Urinary bladder (tissue), 4 donors: ENCODE results near the gene HYOU1. TPM values are rescaled to one million over a fixed set of nuclear protein-coding genes. Genes with fewer than 3 reads are reported as not detected.

Experiments
- DNase-seq: peaks from one replicate; pipeline ENCODE4 v3.0.0-alpha.2; 2015; ENCODE audit errors: extremely low spot score
- H3K27ac ChIP-seq: one replicate; pipeline ENCODE4 v1.5.1; 2013; ENCODE audit warnings: low read depth, mild to moderate bottlenecking, moderate library complexity
- H3K36me3 ChIP-seq: one replicate; pipeline ENCODE4 v1.6.1; 2013; ENCODE audit warnings: mild to moderate bottlenecking, moderate library complexity; ENCODE audit not compliant: insufficient read depth
- H3K4me1 ChIP-seq: one replicate; pipeline ENCODE4 v1.6.1; 2013; ENCODE audit warnings: mild to moderate bottlenecking, moderate library complexity; ENCODE audit not compliant: insufficient read depth
- H3K4me3 ChIP-seq: one replicate; pipeline ENCODE4 v1.5.1; 2013; ENCODE audit warnings: low read depth, low read length
- WGBS: extraction: QIAGEN DNeasy Blood & Tissue Kit; methylation state at CpG from one replicate; pipeline ENCODE4 v1.1.7; 2013; 5-methylcytosine and 5-hydroxymethylcytosine counted together
- polyA plus RNA-seq: library from polyadenylated mRNA; stranded (reverse); fragments of 200-250 nt; gene quantifications from one replicate; pipeline ENCODE4 v1.2.3, GENCODE V29; 2013
- total RNA-seq: library from RNA; depleted of rRNA; stranded (reverse); fragments of >200 nt; gene quantifications from one replicate; pipeline ENCODE4 v1.2.3, GENCODE V29; 2014
- donor health status: healthy with polysubstance abuse.
- donor health status: healthy.

Gene HYOU1
- total and polyA plus RNA-seq, 2 donors = 32.4 to 43.8 TPM

DNA sequence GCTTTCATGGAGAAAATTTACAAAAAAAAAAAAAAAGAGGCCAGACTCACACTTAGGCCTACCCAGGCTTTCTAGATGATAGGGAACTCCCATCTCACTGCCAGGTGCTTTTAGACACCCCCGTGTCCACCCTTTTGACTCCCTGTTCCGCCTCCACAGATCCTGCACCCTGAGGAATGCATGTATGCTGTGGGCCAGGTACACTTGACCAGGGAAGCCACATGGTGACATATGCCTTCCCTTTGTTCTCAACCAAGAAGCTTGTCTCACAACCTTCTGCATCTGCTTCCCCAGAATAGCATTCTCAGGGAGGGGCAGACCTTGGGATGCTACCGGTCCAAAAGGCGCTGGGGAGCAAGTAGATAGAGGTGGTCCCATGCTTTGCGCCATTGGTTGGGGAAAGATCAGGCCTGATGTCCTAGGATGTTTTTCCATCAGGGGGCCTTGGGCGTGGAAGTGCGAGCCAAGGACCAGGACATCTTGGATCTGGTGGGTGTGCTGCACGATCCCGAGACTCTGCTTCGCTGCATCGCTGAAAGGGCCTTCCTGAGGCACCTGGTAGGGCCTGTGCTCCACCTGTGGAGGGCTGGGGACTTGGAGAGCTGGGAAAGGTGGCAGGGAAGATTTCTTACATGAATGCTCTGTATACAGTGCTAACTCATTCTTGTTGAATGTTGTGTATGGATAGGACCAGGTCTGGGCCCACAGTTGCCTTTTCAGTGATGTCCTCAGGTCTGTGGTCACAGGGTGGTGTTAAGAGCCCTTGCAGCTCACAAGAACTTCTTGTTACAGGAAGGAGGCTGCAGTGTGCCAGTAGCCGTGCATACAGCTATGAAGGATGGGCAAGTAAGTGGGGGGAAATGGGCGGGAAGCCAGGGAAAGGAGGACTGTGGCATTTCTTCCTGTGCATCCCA lies 35.2 kb upstream of the HYOU1 start:
- no peak for DNase-seq
- Histone ChIP-seq H3K4me1 (peaks cover 4% of the 10 kb centered on the region), H3K36me3 (no peaks in the 10 kb centered on the region), H3K27ac (no peak overlapping the region), H3K4me3 (no peak overlapping the region)
- WGBS = 80% methylated on average over 13 of the region's 13 CpGs

DNA sequence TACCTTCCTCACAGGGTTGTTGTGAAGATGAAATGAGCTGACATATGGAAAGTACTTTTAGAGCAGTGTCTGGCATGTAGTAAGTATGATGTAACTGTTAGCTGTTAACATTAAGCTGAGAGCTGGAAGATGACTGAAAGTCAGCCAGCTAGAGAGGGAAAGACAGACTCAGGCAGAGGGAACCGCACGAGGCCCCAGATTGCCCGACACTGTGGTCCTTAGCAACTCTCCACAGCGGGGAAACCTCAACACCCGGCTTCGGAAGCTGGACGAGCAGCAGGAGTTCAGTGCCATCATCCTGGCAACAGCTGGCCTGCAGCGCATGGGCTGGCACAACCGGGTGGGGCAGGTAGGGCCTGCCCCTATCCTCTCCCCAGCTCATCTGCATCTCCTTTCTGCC lies 34.2 kb upstream of the HYOU1 start:
- no peaks in the 10 kb centered on the region for H3K36me3 ChIP-seq
- H3K4me3 ChIP-seq = no peak overlapping the region
- WGBS = 56% methylated on average over 9 of the region's 9 CpGs
- H3K27ac ChIP-seq = no peak overlapping the region
- DNase-seq = no peak
- H3K4me1 ChIP-seq = peaks cover 4% of the 10 kb centered on the region

DNA sequence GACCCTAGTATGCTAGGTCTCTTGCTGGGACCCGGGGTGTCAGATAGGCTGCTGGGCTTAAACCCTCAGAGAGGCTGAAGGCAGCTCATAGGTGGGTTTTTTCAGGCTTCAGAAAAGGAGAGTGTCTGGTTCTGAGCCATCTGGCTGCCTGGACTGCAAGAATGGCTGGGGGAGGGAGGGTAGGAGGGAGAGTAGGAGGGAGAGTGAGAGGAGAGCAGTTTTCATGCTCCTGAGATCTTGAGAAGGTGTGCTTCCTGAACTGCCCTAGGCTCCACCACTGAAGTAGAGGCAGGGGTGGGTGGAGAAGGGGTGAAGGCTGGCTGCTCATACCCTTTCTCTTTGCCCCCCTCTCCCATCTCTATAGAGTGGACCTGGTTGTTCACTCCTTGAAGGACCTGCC lies 32.3 kb upstream of the HYOU1 start:
- WGBS = 82% methylated on average over 1 of the region's 1 CpG
- Histone ChIP-seq H3K36me3 (no peaks in the 10 kb centered on the region), H3K27ac (no peak overlapping the region), H3K4me1 (peaks cover 4% of the 10 kb centered on the region), H3K4me3 (no peak overlapping the region)
- no peak for DNase-seq

DNA sequence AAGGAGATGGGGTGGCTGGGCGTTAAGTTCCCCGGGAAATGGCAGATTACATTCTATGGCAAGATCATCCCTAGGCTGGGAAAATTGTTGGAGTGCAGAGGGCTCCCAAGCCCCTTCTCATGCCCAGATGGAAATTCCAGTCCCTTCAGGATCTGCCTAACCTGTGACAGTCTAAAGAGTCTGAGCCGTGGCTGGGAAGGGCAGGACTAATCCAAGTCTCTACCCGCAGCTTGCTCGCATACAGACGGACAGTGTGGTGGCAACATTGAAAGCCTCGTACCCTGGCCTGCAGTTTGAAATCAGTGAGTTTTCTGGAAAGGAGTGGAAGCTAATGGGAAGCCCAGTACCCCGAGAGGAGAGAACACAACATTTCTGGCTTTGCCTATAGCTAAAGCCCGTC lies 31.4 kb upstream of the HYOU1 start:
- Histone ChIP-seq H3K4me3 (no peak overlapping the region), H3K36me3 (no peaks in the 10 kb centered on the region), H3K27ac (no peak overlapping the region), H3K4me1 (peaks cover 2% of the 10 kb centered on the region)
- 91% methylated on average over 9 of the region's 9 CpGs for WGBS
- DNase-seq = no peak

DNA sequence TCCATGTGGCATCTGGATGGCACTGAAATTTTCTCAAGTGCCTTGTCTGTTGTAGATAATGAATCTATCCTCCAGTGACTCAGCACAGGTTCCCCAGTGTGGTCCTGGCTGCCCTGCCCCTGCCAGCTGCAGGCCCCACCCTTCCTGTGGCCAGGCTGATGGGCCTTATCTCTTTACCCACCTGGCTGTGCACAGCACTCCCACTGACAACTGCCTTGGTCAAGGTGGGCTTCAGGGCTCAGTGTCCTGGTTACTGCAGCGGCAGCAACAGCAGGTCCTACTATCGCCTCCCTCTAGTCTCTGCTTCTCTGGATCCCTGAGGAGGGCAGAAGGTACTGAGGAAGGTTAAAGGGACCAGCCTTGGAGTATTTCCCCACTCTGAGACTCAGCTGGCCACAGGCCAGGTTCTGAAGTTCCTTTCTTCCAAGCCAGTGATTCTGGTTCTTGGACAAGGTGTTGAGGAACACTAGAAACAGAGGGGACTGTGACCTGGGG lies 30.8 kb upstream of the HYOU1 start:
- no peaks in the 10 kb centered on the region for H3K4me1 ChIP-seq
- 95% methylated on average over 2 of the region's 2 CpGs for WGBS
- no peaks in the 10 kb centered on the region for H3K36me3 ChIP-seq
- H3K4me3 ChIP-seq = no peak overlapping the region
- no peak overlapping the region for H3K27ac ChIP-seq
- DNase-seq = no peak

DNA sequence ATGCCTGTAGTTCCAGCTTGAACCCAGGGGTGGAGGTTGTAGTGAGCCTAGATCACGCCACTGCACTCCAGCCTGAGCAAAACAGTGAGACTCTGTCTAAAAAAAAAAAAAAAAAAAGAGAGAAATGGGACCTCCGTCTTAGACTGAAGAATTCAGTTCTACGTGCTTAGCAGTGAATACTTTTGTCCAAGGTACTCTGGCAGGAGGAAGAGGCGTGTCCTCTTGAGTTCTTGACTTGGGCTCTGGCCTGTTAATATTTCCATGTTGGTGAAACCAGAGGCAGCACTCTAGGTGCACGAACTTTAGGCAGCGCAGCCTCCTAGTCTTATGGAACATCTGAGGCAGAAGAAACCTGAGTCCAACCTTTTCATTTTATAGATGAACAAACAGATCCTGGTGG lies 30.1 kb upstream of the HYOU1 start:
- Histone ChIP-seq H3K36me3 (no peaks in the 10 kb centered on the region), H3K4me1 (no peaks in the 10 kb centered on the region), H3K4me3 (no peak overlapping the region), H3K27ac (no peak overlapping the region)
- WGBS = 92% methylated on average over 6 of the region's 6 CpGs
- DNase-seq = no peak

DNA sequence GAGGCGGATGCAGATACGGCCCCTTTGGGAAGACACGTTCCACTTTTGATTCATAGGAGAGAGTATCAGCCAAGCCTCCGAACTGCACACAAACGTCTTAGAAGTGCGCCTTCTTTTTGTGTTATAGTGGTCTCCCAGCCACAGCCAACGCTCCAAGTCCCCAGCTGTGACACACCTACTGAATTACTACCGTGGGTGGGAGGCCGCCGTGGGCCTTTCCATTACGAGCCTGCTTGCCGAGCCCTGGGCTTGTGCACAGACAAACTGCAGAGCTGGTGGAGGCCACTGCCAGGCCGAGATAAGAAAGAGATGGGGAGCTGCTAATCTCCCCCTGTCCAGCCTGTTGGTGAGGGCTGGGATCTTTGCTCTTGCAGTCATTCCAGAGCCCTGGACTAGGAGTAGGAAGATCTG lies 28.4 kb upstream of the HYOU1 start:
- under 1% methylated on average over 13 of the region's 13 CpGs for WGBS
- H3K4me1 ChIP-seq = no peaks in the 10 kb centered on the region
- no peaks in the 10 kb centered on the region for H3K36me3 ChIP-seq
- H3K27ac ChIP-seq = peak overlapping the region; percentile 51
- H3K4me3 ChIP-seq = peak overlapping the region; percentile 53
- DNase-seq = no peak

DNA sequence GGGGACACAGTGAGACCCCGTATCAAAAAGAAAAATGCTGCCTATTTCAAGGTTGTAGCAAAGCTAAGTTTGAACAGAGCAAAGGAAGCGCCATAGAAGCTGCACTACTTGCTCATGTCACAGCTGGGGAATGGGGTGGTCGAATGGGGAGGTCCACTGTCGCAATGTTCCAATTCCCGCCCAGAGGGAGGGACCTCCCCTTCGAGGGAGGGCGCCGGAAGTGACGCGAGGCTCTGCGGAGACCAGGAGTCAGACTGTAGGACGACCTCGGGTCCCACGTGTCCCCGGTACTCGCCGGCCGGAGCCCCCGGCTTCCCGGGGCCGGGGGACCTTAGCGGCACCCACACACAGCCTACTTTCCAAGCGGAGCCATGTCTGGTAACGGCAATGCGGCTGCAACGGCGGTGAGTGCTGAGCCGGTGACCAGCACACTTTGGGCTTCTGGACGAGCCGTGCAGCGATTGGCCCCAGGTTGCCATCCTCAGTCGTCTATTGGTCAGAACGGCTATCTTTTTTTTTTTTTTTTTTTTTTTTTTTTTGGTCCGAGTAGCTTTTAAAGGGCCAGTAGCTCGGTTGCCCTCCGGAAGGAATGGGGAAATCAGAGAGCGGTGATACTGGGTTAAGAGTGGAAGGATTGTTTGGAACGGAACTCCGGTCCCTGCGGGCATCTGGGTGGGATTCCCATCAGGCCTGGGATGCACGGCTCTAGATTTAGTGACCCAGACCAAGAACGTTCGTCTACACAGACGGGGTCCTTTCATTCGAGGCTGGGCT lies 27.8 kb upstream of the HYOU1 start, which contains the start of gene HMBS:
Gene HMBS (plus strand): TSS at position 219 of the 774 bp plus-strand sequence. CDS start 153 bp downstream, at position 372.
- H3K4me3 ChIP-seq = peak within 1 kb of the TSS; percentile 53
- H3K4me1 ChIP-seq = no peaks in the 10 kb centered on the region
- WGBS = under 1% methylated on average over 45 of the region's 45 CpGs
- H3K27ac ChIP-seq = peak within 1 kb of the TSS; percentile 77
- peak; percentile 84 for DNase-seq
- H3K36me3 ChIP-seq = no peaks in the 10 kb centered on the region

DNA sequence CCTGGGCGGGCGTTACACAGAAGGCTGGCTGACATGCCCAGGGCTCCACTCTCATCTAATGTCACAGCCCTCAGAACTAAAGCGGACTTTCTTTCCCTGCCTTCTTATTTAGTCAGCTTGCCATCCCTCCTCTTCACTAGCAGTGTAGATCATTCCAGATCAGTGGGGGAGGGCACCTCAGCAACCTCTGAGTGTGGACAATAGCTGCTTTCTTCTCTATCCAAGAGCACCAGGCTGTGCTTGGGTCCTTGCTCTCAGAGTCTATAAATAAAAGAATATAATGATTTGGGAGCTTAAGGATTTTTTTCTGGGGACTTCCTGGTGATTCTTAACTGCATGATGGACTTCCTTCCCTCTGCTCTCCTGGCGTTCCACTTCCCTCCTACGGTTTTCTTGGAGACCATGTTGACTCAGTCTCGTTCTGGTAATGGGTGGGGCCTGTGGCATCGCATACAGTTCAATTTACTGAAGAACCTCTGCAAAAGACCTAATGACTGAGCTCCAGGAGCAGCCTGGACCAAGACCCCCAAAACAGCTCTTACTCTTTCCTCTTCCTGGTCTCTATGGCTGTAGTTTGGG lies 24.8 kb upstream of the HYOU1 start:
- H3K36me3 ChIP-seq = peaks cover 12% of the 10 kb centered on the region
- H3K4me1 ChIP-seq = no peaks in the 10 kb centered on the region
- 73% methylated on average over 7 of the region's 7 CpGs for WGBS
- no peak overlapping the region for H3K4me3 ChIP-seq
- DNase-seq = no peak
- no peak overlapping the region for H3K27ac ChIP-seq

DNA sequence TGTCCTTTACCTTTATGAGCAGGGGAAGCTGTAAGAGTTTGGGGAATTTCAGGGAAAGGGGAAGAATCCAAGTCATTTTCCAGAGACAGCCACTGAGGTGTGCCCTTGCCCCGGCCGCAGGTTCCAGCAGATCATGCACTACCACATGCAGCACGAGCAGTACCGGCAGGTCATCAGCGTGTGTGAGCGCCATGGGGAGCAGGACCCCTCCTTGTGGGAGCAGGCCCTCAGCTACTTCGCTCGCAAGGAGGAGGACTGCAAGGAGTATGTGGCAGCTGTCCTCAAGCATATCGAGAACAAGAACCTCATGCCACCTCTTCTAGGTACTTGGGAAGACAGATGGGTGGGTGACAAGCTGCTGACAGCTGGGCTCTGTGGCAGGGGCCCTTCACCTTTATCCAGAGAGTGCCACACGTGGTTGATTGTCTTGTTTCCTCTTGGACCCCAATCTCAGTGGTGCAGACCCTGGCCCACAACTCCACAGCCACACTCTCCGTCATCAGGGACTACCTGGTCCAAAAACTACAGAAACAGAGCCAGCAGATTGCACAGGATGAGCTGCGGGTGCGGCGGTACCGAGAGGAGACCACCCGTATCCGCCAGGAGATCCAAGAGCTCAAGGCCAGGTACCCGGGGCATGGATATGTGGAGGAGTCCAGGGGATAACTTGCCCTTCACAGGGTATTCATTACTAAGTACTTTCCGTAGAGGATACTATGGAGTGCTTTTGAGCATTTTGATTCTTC lies 21.8 kb upstream of the HYOU1 start:
- DNase-seq = no peak
- no peak overlapping the region for H3K4me3 ChIP-seq
- H3K4me1 ChIP-seq = no peaks in the 10 kb centered on the region
- 93% methylated on average over 19 of the region's 19 CpGs for WGBS
- no peak overlapping the region for H3K27ac ChIP-seq
- H3K36me3 ChIP-seq = peaks cover 12% of the 10 kb centered on the region

DNA sequence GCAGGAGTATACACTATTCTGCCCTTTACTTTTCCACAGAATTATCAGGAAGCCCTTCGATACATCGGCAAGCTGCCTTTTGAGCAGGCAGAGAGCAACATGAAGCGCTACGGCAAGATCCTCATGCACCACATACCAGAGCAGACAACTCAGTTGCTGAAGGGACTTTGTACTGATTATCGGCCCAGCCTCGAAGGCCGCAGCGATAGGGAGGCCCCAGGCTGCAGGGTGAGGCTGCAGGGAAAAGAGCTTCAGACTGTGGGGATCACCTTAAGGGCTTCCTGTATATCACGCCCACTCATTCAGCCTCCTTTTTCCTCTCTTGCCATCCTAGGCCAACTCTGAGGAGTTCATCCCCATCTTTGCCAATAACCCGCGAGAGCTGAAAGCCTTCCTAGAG lies 20.8 kb upstream of the HYOU1 start:
- 96% methylated on average over 11 of the region's 11 CpGs for WGBS
- H3K4me1 ChIP-seq = no peaks in the 10 kb centered on the region
- no peak for DNase-seq
- H3K4me3 ChIP-seq = no peak overlapping the region
- H3K36me3 ChIP-seq = peaks cover 12% of the 10 kb centered on the region
- H3K27ac ChIP-seq = no peak overlapping the region

DNA sequence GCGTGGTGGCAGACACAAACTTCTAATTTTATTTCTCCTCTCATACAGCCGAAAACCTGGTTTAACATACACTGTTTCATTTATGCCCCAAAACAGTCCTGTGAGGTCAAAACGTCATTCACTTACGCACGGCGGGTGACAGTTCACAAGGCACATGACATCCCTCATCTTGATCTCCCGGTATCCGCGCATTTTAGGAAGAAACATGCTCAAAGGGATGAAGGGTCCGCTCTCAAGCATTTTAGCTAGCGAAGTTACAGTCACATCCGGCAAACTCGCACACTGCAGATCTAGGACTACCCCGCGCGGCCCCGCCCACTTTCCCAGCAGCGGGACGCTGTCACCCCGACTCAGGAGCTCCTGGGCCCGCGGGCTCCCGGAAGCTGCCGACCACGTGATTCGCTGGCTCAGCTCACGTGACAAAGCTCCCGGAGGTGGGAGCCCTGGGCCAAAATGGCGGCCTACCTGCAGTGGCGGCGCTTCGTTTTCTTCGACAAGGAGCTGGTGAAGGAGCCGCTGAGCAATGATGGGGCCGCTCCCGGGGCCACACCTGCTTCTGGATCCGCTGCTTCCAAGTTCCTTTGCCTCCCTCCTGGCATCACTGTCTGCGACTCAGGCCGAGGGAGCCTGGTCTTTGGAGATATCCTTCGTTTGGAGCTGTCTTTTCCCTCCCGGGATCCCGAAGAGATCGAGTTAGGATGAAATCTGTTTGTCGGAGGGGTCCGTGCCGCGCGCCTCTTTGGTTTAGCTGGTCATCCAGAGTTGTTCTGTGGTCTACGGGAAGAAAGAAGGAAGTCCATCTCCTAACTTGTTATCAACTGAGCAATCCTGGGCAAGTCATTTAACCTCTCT lies 10.6 kb upstream of the HYOU1 start, which contains the start of gene VPS11:
Gene VPS11 (plus strand): TSS at position 448 of the 852 bp plus-strand sequence. CDS start 6 bp downstream, at position 454.
- Histone ChIP-seq H3K4me1 (no peaks in the 10 kb centered on the region), H3K36me3 (peaks cover 3% of the 10 kb centered on the region)
- under 1% methylated on average over 49 of the region's 49 CpGs for WGBS

More for the DNA sequence above, 10.6 kb upstream of the HYOU1 start, which contains the start of gene VPS11:
- Histone ChIP-seq H3K4me3 (peak within 1 kb of the TSS; percentile 71), H3K27ac (peak within 1 kb of the TSS; percentile 78)
- DNase-seq = peak; percentile 87
